ENCODE results near the gene TBC1D8. TPM values are rescaled to one million over a fixed set of nuclear protein-coding genes. Genes with fewer than 3 reads are reported as not detected.

The TBC1D8 gene
- total RNA-seq = 14.0 and 25.7 TPM in 2 replicates

DNA sequence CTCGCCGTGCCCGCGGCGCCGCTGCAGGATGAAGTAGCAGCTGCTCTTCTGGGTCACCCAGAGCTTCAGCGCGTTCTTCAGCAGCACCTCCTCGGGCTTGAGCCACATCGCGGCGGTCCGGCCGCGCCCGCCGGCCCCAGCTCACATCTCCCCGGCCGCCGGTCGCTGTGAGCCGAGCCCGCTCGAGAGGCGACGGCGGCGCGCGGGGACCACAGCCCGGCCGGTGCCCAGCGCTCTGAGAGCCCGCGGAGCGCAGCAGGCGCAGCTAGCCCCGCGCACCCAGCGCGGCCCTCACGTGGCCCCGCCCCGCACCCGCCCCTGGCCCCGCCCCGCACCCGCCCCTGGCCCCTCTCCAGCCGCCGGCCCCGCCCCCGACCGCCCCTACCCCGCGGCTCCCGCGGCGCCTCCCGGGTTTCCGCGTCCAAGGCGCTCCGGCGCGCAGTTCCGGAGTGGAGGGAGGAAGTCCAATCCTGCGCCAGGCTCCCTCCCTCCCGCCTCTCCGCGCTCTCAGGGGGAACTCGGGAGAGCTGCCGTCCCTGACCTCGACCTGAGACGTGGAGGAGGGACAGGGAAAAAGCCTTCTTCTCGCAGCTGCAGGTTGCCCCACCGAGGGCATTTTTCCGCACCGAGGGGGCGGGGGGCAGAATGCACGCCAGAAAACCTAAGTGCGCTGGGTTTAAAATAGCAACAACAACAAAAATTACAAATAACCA is at the start of gene TBC1D8:
TSS of gene TBC1D8 (minus strand) at position 237 of the 713 bp plus-strand sequence. CDS start at position 108, 129 bp downstream.

DNA sequence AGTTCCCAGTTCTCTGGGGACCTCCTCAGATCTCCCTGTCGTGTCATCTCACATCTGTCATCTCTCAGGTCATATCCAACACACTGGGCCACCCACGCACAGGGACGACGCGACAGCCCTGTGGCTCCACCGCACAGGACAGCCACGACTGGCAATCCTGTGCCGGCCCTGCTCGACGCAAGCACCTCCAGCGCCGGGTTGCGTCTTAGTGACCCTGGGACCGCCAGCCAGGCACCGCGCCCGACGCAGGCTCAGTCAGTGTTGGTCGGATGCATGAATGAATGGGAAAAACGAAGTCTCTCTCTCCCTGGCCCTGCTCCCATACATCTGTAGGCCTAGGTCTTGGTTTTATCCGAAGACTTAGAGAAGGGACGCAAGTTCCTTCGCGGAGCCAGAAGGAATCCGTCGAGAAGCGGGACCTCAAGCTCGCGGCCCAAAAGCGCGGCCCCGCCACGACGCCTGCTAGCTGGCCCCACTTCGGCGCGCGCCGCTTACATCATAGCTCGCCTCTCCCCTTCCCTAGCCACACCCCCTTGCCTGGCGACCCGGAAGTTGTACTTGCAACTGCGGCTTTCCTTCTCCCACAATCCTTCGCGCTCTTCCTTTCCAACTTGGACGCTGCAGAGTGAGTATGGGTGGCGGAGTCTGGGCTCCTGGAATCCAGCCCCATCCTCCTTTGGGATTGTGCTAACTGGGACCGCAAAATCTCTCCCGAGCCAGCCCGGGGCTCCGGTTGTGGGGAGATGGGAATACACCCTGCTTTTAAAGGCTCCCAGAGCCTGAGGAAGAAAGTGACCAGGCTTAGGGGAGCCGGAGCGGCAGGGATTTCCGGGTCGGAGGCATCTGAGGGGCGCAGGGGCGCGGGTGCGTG is 149.3 kb downstream of the TBC1D8 start, which contains the start of gene RPL31:
TSS of gene RPL31 (plus strand) at position 599 of the 871 bp plus-strand sequence. CDS start 413 bp downstream, outside the sequence.

Other genes starting within 250 kb of the TBC1D8 start
- 550 and 1,869 TPM in 2 replicates for gene RPL31, start 149.1 kb downstream of the TBC1D8 start, total RNA-seq
- 23.1 and 24.0 TPM in 2 replicates for gene CNOT11, start 101.5 kb upstream of the TBC1D8 start, total RNA-seq
- 69.8 and 104 TPM in 2 replicates for gene RNF149, start 157.3 kb upstream of the TBC1D8 start, total RNA-seq
- 0.76 and 0.97 TPM in 2 replicates for gene CREG2, start 236.1 kb upstream of the TBC1D8 start, total RNA-seq